HCT116 (cell line): ENCODE data around the gene CLDN15. TPM values are rescaled to one million over a fixed set of nuclear protein-coding genes. Genes with fewer than 3 reads are reported as not detected.
A peak's percentile ranks its signal among the peaks of the same experiment; 100 is the strongest.

Experiments used
- ATAC-seq: fragments of 200-7000 bp; cut with Tn5 transposase; 2 replicates; pipeline ENCODE4 v1.9.1; 2020; ENCODE audit warnings: mild to moderate bottlenecking, moderate library complexity
- BruUV-seq: library from RNA; stranded (reverse); fragments of 400-500 nt; replicated peaks from 2 replicates; lab custom pipeline; 2021; lab: Mats Ljungman, UMichigan
- CTCF ChIA-PET: fragments of 300-600 bp; sonication (Branson Sonifier 250); formaldehyde crosslinking; loops from one replicate; lab custom pipeline; 2021; ENCODE audit warnings: antibody characterized with exemption; lab: Charles Lee
- POLR2A ChIA-PET: fragments of 300-600, 350-600 bp; sonication (Branson Sonifier 250); formaldehyde crosslinking; loops from one replicate; lab custom pipeline; 2021; ENCODE audit warnings: antibody characterized with exemption; lab: Charles Lee
- RAD21 ChIA-PET, 2 experiments: fragments of 300-600 bp; sonication (Branson Sonifier 250); formaldehyde crosslinking; loops; one replicate each; lab custom pipeline; 2023; ENCODE audit warnings: low total read pairs in 2 of 2; ENCODE audit not compliant: uncharacterized antibody in 2 of 2, unreplicated experiment in 2 of 2, low non-redundant PET in 1 of 2; lab: Charles Lee
- DNase-seq: peaks from one replicate; pipeline ENCODE4 v3.0.0-alpha.2; 2010; ENCODE audit warnings: low read depth, low spot score
- H2AFZ ChIP-seq: fragments of 200-600 bp; shearing (Covaris generic), sonication (generic); 2 replicates; pipeline ENCODE4 v1.6.1; 2017; ENCODE audit warnings: low read depth, mixed run types, mixed read lengths, antibody characterized with exemption, low read length; ENCODE audit not compliant: poor library complexity, severe bottlenecking
- H3K27ac ChIP-seq: 2 replicates; pipeline ENCODE4 v1.5.1; 2012; ENCODE audit warnings: low read depth, low read length
- H3K27me3 ChIP-seq: fragments of 200-600 bp; sonication (generic); 2 replicates; pipeline ENCODE4 v1.6.1; 2016; ENCODE audit warnings: mixed run types, low read length, mixed read lengths; ENCODE audit not compliant: insufficient read depth
- H3K36me3 ChIP-seq, 2 experiments: fragments of 200-500 bp in 1 of 2; fragments of 200-600 bp in 1 of 2; sonication (Bioruptor generic) in 1 of 2; sonication (generic) in 1 of 2; 2 replicates each; pipeline versions ENCODE4 v1.5.1 to v1.6.1; 2014 to 2016; ENCODE audit warnings: low read length in 2 of 2, inconsistent platforms in 1 of 2, mixed read lengths in 1 of 2, mixed run types in 1 of 2; ENCODE audit not compliant: insufficient read depth in 2 of 2, control insufficient read depth in 1 of 2
- H3K4me1 ChIP-seq, 2 experiments: fragments of 200-600 bp in 1 of 2; sonication (generic) in 1 of 2; 2 replicates each; pipeline versions ENCODE4 v1.5.1 to v1.6.1; 2012 to 2017; ENCODE audit warnings: low read length in 2 of 2, inconsistent platforms in 1 of 2, mild to moderate bottlenecking in 1 of 2, mixed read lengths in 1 of 2, mixed run types in 1 of 2, moderate library complexity in 1 of 2; ENCODE audit not compliant: insufficient read depth in 2 of 2, control insufficient read depth in 1 of 2
- H3K4me2 ChIP-seq: fragments of 200-600 bp; sonication (generic); 2 replicates; pipeline ENCODE4 v1.6.1; 2017; ENCODE audit warnings: mixed run types, low read length, mixed read lengths
- H3K4me3 ChIP-seq, 2 experiments: fragments of 200-600 bp in 1 of 2; sonication (generic) in 1 of 2; replicated peaks in 1 of 2; 2 replicates each; pipeline ENCODE4 v1.5.1; 2011 to 2016; ENCODE audit warnings: low read length in 2 of 2, control low read depth in 1 of 2, low read depth in 1 of 2, mild to moderate bottlenecking in 1 of 2, mixed read lengths in 1 of 2, mixed run types in 1 of 2
- H3K79me2 ChIP-seq: fragments of 200-600 bp; sonication (generic); 2 replicates; pipeline ENCODE4 v1.6.1; 2017; ENCODE audit warnings: mild to moderate bottlenecking, mixed run types, low read length, moderate library complexity, mixed read lengths; ENCODE audit not compliant: insufficient read depth
- H3K9ac ChIP-seq: fragments of 200-600 bp; sonication (generic); 2 replicates; pipeline ENCODE4 v1.6.1; 2016; ENCODE audit warnings: low read length, mixed read lengths
- H3K9me2 ChIP-seq: fragments of 200-600 bp; sonication (generic), shearing (Covaris generic); 2 replicates; pipeline ENCODE4 v1.6.1; 2017; ENCODE audit warnings: mixed run types, mild to moderate bottlenecking, moderate library complexity; ENCODE audit not compliant: insufficient read depth
- H3K9me3 ChIP-seq, 2 experiments: fragments of 200-500 bp in 1 of 2; fragments of 200-600 bp in 1 of 2; sonication (Bioruptor generic) in 1 of 2; sonication (generic) in 1 of 2; 2 replicates each; pipeline ENCODE4 v1.6.1; 2014 to 2017; ENCODE audit warnings: low read length in 2 of 2, mixed read lengths in 2 of 2, inconsistent platforms in 1 of 2, low read depth in 1 of 2, mild to moderate bottlenecking in 1 of 2, mixed run types in 1 of 2, moderate library complexity in 1 of 2; ENCODE audit not compliant: control insufficient read depth in 1 of 2, insufficient read depth in 1 of 2
- H4K20me1 ChIP-seq: fragments of 200-600 bp; sonication (generic), shearing (Covaris generic); 2 replicates; pipeline ENCODE4 v1.6.1; 2017; ENCODE audit warnings: mixed run types, mild to moderate bottlenecking, moderate library complexity; ENCODE audit not compliant: insufficient read depth
- ATF3 ChIP-seq: IDR thresholded peaks from 2 replicates; pipeline ENCODE4 v1.6.1; 2012
- CBX3 ChIP-seq: IDR thresholded peaks from 2 replicates; pipeline ENCODE4 v1.6.1; 2012; ENCODE audit warnings: low read depth
- EGR1 ChIP-seq: IDR thresholded peaks from 2 replicates; pipeline ENCODE4 v1.6.1; 2012; ENCODE audit warnings: low read depth
- ELF1 ChIP-seq: IDR thresholded peaks from 2 replicates; pipeline ENCODE4 v1.6.1; 2012; ENCODE audit warnings: low read depth, borderline replicate concordance
- MAX ChIP-seq: IDR thresholded peaks from 2 replicates; pipeline ENCODE4 v1.6.1; 2012
- POLR2A ChIP-seq: IDR thresholded peaks from 2 replicates; pipeline ENCODE4 v1.7.0; 2011; ENCODE audit warnings: borderline replicate concordance; ENCODE audit not compliant: insufficient read depth, insufficient read length; ENCODE audit errors: extremely low read depth
- POLR2AphosphoS5 ChIP-seq: IDR thresholded peaks from 2 replicates; pipeline ENCODE4 v1.6.1; 2011; ENCODE audit warnings: mild to moderate bottlenecking, low read depth, low read length, moderate library complexity
- RAD21 ChIP-seq: IDR thresholded peaks from 2 replicates; pipeline ENCODE4 v1.6.1; 2012; ENCODE audit warnings: low read depth, mild to moderate bottlenecking
- SP1 ChIP-seq: IDR thresholded peaks from 2 replicates; pipeline ENCODE4 v1.6.1; 2012; ENCODE audit warnings: low read depth
- ZFX ChIP-seq: fragments of 450-650 bp; IDR thresholded peaks from 2 replicates; pipeline ENCODE4 v1.6.1; 2017
- ZNF274 ChIP-seq: fragments of 200-500 bp; sonication (Bioruptor generic); IDR thresholded peaks from 2 replicates; pipeline ENCODE4 v1.6.1; 2014; ENCODE audit warnings: mild to moderate bottlenecking, low read depth, low read length, inconsistent platforms
- intact Hi-C: fragments of 100-400 bp; cut with micrococcal nuclease; formaldehyde crosslinking; loops from 2 replicates; pipeline ENCODE4 v1.10.0; 2022
- total RNA-seq: library from RNA; stranded (reverse); gene quantifications from one replicate; pipeline ENCODE4 v1.2.1, GENCODE V29; 2021; ENCODE audit not compliant: unreplicated experiment

CLDN15 gene
- total RNA-seq, 1 experiment from 2014 or later = 16.9 TPM

GRCh38 chr7:101232141-101232850 is 5.3 kb downstream of the CLDN15 start:
- H3K4me3 ChIP-seq = peak overlapping the region; percentile 49 to 65
- RAD21 ChIA-PET = interaction anchor here in 1 of 2 experiments (0.7 kb wide), 1 partner anchor 15 kb away, joined by 10 read pairs; no protein-coding TSS in a partner anchor
- TSS peak; percentile 27 for BruUV-seq
- CTCF ChIA-PET = interaction anchor here (0.5 to 1.7 kb wide), 4 partner anchors 12 to 387 kb away, joined by 4 to 6 read pairs (median 4); no protein-coding TSS in a partner anchor
- H2AFZ ChIP-seq = peak overlapping the region; percentile 54
- no peaks in the 10 kb centered on the region for H3K79me2 ChIP-seq
- TF ChIP-seq EGR1 = peak; percentile 93
- TF ChIP-seq ZFX = 0 out of 2 replicates have a peak, but pooled peaks have one; percentile 13
- TF ChIP-seq RAD21 = no peak
- peak; percentile 69 for TF ChIP-seq POLR2AphosphoS5
- TF ChIP-seq CBX3 = no peak
- TF ChIP-seq ZNF274 = no peak
- peak overlapping the region; percentile 63 for H3K9ac ChIP-seq
- intact Hi-C loops = loop anchor here (2.0 kb wide), 1 partner anchor 13 kb away; the partner anchor contains the start of gene ZNHIT1
- DNase-seq = no peak
- H3K4me1 ChIP-seq = peaks cover 7 to 20% of the 10 kb centered on the region in 2 experiments
- no peaks in the 10 kb centered on the region for H3K27me3 ChIP-seq
- no peaks in the 10 kb centered on the region for H3K9me3 ChIP-seq
- H4K20me1 ChIP-seq = no peaks in the 10 kb centered on the region
- POLR2A ChIA-PET = interaction anchor here (0.6 kb wide), 1 partner anchor 14 kb away, joined by 3 read pairs; the partner anchor contains the start of genes PLOD3 and ZNHIT1
- no peaks in the 10 kb centered on the region for H3K9me2 ChIP-seq
- H3K4me2 ChIP-seq = peak overlapping the region; percentile 95
- no peaks in the 10 kb centered on the region for H3K36me3 ChIP-seq
- ATAC-seq = peak; percentile 91
- H3K27ac ChIP-seq = peak overlapping the region; percentile 50

GRCh38 chr7:101231644-101232043 is 6.0 kb downstream of the CLDN15 start:
- ChIA-PET CTCF (interaction anchor here (1.7 kb wide), 1 partner anchor 88 kb away, joined by 6 read pairs; no protein-coding TSS in a partner anchor), RAD21 (no interaction called here), POLR2A (interaction anchor here (0.8 kb wide), 1 partner anchor 11 kb away, joined by 4 read pairs; no protein-coding TSS in a partner anchor)
- Histone ChIP-seq H3K79me2 (no peaks in the 10 kb centered on the region), H3K4me2 (peak overlapping the region; percentile 95), H3K4me3 (peak overlapping the region; percentile 49 to 65), H3K9me2 (no peaks in the 10 kb centered on the region), H4K20me1 (no peaks in the 10 kb centered on the region), H3K4me1 (peaks cover 7 to 20% of the 10 kb centered on the region in 2 experiments), H3K9me3 (no peaks in the 10 kb centered on the region), H3K9ac (peak overlapping the region; percentile 63), H3K36me3 (peaks cover 0 to 3% of the 10 kb centered on the region in 2 experiments; a peak in 2 of 4 replicates), H3K27me3 (no peaks in the 10 kb centered on the region), H2AFZ (peak overlapping the region; percentile 54), H3K27ac (peak overlapping the region; percentile 50)
- intact Hi-C loops = loop anchor here (2.0 kb wide), 1 partner anchor 13 kb away; the partner anchor contains the start of gene ZNHIT1
- BruUV-seq = no TSS peak
- DNase-seq = no peak
- no peak for TF ChIP-seq ATF3
- TF ChIP-seq ZFX = no peak
- TF ChIP-seq SP1 = no peak
- no peak for TF ChIP-seq MAX
- no peak for TF ChIP-seq POLR2A
- no peak for TF ChIP-seq ELF1
- no peak for ATAC-seq
